Hematopoietic multipotent progenitor cell treated with erythropoietin and hydrocortisone succinate and interleukin-3 and kit ligand, for 15 days (in vitro differentiated cells): ENCODE measurements around the gene NHSL1.

Source experiments
- DNase-seq: peaks from one replicate; pipeline ENCODE4 v3.0.0-alpha.2; 2015; ENCODE audit warnings: low spot score

Gene NHSL1

DNA sequence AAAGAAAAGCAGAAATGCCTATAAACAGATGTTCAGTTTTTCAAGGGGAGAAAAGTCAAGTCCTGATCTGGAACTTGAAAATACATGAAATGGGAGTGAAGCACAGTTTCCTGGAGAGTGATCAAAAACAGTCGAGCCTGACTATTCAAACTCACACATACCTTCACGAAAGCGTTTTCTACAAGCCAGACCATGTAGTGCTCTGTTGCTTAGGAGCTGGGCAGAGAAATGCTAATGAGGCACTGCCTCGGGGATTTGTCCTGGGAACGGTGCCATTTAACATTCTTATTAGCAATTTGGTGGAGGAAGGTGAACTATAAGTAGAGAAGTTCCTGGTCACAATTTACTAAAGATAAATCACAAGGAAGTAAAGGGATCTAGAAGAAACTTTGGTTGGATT is 5.9 kb downstream of the NHSL1 start:
- DNase-seq: no peak

DNA sequence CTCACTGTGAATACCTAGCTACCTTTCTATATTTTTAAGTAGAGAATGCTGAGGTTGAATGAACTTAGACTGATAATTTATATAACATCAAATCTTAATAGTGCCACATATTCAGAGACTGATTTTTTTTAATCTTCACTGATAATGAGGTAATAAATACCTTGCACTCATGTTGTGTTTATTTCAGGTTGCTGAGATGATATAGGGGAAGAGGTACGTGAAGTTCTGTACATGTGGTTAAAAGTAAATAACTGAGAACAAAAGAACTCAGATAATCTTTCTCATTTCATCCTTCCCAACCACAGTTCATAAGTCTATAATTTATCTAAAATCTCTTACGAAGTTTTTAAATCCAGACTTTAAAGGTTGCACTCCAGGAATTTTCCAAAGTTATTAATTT is 6.4 kb downstream of the NHSL1 start:
- no peak for DNase-seq

- DNase-seq: no peak
Observed at GRCh38 chr6:138492113-138492512, 7.2 kb downstream of the NHSL1 start.

DNA sequence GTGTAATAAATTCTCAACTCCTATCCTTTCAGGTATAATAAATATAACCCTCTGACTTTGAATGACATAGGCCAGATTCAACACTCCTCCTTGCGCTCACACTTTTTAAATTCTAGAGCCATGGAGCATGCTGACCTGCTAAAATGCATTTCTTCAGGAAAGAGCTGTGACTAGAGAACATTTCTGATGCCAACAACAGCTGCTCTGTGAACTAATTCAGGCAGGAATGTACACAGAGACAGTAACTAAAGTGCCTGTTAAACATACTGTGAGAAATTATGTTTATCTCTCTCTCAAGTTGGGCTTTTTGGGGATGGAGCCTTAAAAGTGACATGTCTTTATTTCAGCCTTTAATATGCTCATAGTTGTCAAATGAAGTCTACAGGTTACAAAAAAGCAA is 8.3 kb downstream of the NHSL1 start:
- no peak for DNase-seq

DNA sequence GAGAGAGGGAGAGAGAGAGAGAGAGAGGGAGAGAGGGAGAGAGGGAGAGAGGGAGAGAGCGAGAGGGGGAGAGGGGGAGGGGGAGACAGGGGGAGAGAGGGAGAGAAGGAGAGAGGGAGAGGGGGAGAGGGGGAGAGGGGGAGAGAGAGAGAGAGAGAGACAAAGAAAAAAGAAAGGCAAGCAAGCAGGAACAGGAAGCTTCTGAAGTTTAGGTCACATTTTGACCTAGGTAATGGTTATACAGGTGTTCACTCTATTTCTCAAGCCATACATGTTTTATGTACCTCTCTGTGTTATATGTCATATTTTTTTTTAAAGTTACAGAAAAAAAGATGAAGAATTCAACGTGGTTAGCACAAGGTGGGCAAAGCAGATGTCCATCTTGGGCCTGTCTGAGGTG is 9.4 kb downstream of the NHSL1 start:
- DNase-seq: no peak

- DNase-seq: no peak
Observed at GRCh38 chr6:138487102-138487604, 12.1 kb downstream of the NHSL1 start.

GRCh38 chr6:138486249-138487101 is 12.8 kb downstream of the NHSL1 start:
- DNase-seq: no peak

GRCh38 chr6:138485586-138486248 is 13.6 kb downstream of the NHSL1 start:
- DNase-seq: no peak

- no peak for DNase-seq
Observed at GRCh38 chr6:138485005-138485545, 14.2 kb downstream of the NHSL1 start.

DNA sequence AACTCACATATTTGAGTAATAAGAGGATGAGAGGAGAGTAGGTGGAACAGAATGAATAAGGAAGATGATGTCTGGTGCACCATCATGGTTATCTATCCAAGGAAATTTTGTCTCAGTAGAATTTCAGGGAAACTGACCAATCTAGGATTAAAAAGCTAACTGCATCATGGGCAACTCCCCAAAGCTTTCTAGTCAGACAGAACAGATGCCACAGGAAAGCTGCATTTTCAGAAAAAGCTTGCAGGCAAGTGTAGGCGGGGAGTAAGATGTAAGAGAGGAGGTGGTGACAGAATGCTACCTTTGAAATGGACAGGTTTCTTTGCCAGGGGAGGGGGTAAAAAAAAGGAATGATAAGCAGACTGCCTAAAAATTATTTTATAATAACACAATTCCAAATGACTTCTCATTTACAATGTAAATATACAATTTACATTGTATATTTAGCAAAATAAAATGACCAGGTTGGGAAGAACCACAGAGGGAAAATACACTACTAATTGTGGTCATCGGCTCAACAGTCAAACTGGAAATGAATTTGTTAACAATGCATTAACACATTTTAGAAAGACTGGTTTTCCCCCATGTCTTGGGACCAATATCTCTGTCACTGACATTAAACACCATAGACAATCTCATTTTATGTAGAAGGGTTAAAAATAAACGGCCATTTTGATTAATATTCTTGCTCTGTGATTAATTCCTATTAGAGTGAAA is 15.1 kb downstream of the NHSL1 start:
- no peak for DNase-seq

DNA sequence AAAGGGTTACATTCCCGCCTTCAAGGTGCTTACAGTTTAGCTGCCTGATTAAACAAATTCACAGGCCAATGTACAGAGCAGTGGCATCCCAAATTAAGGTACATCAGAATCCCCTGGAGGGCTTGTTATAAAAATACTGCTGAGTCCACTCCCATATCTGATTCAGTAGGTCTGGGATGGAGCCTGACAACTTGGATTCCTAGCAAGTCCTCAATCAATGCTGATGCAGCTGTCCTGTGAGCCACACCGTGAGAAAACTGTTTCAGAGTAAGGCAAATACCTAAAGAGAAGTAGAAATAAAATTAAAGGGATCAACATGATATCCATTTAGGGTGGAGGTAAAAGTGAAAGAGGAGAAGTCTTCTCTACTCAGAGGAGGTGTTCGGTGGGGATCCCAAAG is 16.5 kb downstream of the NHSL1 start:
- no peak for DNase-seq

DNA sequence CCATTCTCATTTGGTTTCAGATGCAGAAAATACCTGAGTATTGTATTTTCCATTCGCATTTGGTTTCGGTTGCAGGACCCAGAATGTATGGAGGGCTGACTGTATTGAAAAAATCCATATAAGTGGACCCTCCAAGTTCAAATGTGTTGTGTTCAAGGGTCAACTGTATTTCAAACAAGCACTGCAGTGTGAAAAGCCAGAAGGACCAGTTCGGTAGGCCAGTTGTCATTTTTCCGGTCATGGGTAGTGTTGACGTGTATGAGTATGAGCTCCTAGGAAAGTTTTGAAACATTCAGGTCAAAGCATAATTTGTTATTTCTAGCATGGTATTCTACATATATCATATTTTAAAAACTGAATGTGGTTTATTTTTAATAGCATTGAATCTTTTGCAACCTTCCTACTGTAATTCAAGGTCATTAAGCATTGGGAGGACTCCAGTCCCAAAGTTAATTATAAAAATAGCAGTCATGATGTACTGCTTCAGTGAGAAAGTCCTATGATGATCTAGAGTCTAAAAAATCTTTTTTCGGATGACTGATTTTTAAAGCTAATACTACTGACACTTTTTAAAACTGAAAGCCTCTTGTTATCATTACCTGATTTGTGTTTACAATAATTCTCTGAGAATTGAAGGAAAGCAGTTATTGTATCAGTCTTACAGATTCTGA is 18.9 kb downstream of the NHSL1 start:
- no peak for DNase-seq

DNA sequence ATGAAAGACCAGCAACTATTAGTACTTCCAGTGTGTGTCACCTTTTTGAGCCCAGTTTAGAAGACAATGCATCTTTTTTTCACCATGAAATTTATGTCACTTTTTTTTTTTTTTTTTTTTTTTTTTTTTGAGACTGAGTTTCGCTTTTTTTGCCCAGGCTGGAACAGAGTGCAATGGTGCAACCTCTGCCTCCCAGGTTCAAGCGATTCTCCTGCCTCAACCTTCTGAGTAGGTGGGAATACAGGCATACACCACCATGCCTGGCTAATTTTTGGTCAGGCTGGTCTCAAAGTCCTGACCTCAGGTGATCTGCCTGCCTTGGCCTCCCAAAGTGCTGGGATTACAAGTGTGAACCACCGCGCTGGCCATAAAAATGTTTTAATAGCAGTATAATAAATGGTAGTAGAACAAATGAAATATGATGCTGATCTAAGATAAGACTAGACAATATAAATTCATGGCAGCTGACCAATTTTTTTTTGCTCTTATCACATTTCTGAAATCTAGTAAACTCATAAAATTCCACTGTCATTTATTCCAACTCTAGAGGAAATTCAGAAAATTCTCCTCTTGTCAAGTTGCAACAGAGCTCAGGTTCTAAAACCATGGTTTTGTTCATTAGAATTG is 21.3 kb downstream of the NHSL1 start:
- DNase-seq: no peak

- DNase-seq: no peak
Observed at GRCh38 chr6:138476116-138476515, 23.2 kb downstream of the NHSL1 start.

- no peak for DNase-seq
Observed at GRCh38 chr6:138473144-138473543, 26.1 kb downstream of the NHSL1 start.

- no peak for DNase-seq
Observed at GRCh38 chr6:138468320-138469015, 30.8 kb downstream of the NHSL1 start.

- no peak for DNase-seq
Observed at GRCh38 chr6:138467901-138468300, 31.4 kb downstream of the NHSL1 start.

- no peak for DNase-seq
Observed at GRCh38 chr6:138465007-138465645, 34.2 kb downstream of the NHSL1 start.

DNA sequence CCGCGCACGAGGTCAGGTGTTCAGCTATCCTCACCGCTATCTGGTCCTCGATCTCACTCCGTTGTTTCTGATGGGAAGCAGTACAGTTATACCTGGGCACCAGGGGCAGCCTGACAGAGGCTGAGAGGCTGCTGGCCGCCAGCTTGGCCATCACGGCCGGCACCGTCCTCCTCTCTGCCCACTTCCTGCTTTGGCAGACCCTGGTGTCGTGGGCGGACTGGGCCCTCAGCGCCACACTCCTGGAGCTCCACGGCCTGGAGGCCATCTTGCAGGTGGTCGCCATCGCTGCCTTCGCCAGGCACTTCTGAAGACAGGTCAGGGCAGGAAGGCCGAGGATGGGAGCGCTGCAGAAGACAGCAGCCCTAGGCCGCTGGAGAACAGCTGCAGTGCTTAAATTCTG is 35.2 kb downstream of the NHSL1 start:
- no peak for DNase-seq

DNA sequence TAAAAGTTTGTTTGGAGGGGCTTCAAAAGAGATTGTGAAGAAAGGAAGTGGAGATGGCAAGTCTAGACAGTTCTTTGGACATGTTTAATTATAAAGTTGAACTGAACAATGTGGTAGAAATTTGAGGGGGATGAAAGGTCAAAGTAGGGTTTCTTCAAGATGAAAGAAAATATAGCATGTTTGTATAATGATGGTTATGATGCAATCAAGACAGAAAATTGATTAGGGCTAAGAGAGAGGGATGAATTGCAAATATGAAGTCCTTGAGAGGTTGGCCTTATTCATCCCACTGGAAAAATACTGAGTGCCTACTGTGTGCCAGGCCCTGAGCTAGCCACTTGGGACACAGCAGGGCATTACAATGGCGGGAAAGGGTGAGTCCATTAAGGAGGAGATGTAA is 37.6 kb downstream of the NHSL1 start:
- no peak for DNase-seq
